Measurements from ENCODE around the gene CDYL2. TPM values are rescaled to one million over a fixed set of nuclear protein-coding genes. Genes with fewer than 3 reads are reported as not detected.

The CDYL2 gene
- polyA plus RNA-seq, 1 of the 3 experiments (the other 2 are of a cell fraction): 0.03 TPM

DNA sequence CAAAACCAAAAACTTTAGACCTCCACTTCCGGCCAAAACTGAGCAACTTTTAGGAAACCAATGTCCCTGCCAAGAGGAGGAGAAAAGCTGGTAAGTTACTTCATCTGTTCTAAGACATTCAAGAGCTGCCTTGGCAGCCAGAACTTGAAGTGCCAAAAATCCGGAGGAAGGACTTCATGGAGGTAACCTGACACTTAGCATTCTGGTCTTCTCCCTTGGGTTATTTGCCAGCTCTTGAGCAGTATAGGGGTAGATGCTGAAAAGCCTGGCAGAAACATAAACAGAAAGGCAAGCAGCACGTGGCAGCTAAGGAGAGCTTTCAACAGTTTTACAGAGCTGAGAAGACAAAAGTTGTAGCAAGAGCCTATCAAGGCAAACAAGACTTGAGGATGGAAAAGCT, 53.2 kb downstream of the CDYL2 start:
- Histone ChIP-seq H3K4me1 (ENCODE audit: control insufficient read depth in 1 of 2, insufficient read depth in 2 of 2, low read depth in 1 of 2, low read length in 1 of 2) (no peaks in the 10 kb centered on the region), H3K9ac (no peak overlapping the region), H3K79me2 (ENCODE audit: insufficient read depth) (no peaks in the 10 kb centered on the region), H3K27ac (ENCODE audit: low read depth in 2 of 2, low read length in 1 of 2) (no peak overlapping the region), H3K9me2 (no peaks in the 10 kb centered on the region), H3F3A (replicated peaks; ENCODE audit: insufficient read depth) (no peaks in the 10 kb centered on the region), H4K20me1 (ENCODE audit: insufficient read depth) (no peaks in the 10 kb centered on the region), H3K4me3 (ENCODE audit: low read depth in 2 of 2, low read length in 1 of 2) (no peak overlapping the region), H3K36me3 (replicated peaks in 1 of 2; ENCODE audit: control insufficient read depth in 1 of 2, insufficient read depth in 2 of 2, low read length in 1 of 2) (no peaks in the 10 kb centered on the region), H2AFZ (ENCODE audit: low read depth) (no peak overlapping the region), H3K9me3 (no peaks in the 10 kb centered on the region), H3K4me2 (0 out of 2 replicates have a peak overlapping the region, but pooled peaks have one; percentile 9), H3K27me3 (ENCODE audit: insufficient read depth) (no peaks in the 10 kb centered on the region)
- ChIA-PET CTCF (interaction anchor here (0.8 kb wide), 1 partner anchor 17 kb away, joined by 3 read pairs; no protein-coding TSS in a partner anchor), POLR2A (no interaction called here)
- DNase-seq: no peak
- 19% methylated on average over 3 of the region's 3 CpGs for WGBS (ENCODE audit: low lambda C conversion rate)
- TF ChIP-seq, protein P1, sequence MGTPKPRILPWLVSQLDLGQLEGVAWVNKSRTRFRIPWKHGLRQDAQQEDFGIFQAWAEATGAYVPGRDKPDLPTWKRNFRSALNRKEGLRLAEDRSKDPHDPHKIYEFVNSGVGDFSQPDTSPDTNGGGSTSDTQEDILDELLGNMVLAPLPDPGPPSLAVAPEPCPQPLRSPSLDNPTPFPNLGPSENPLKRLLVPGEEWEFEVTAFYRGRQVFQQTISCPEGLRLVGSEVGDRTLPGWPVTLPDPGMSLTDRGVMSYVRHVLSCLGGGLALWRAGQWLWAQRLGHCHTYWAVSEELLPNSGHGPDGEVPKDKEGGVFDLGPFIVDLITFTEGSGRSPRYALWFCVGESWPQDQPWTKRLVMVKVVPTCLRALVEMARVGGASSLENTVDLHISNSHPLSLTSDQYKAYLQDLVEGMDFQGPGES (IDR thresholded peaks at IDR 0.05; ENCODE audit: low read depth, low read length): no peak
- TF ChIP-seq CHD2 (IDR thresholded peaks at IDR 0.05; ENCODE audit: low read length, partially characterized antibody) (no peak), FOSL2 (IDR thresholded peaks at IDR 0.05; ENCODE audit: borderline replicate concordance, low read depth) (no peak), GABPA (IDR thresholded peaks at IDR 0.05; ENCODE audit: low read depth) (no peak), NFIC (IDR thresholded peaks at IDR 0.05; ENCODE audit: borderline replicate concordance) (no peak), TCF12 (IDR thresholded peaks at IDR 0.05) (no peak), ZBTB33 (IDR thresholded peaks at IDR 0.05; ENCODE audit: borderline replicate concordance, low read depth) (no peak), FOXM1 (IDR thresholded peaks at IDR 0.05; ENCODE audit: low read depth) (no peak), GATA2 (CRISPR knock-in tag; IDR thresholded peaks at IDR 0.05) (no peak), MEF2A (IDR thresholded peaks at IDR 0.05; ENCODE audit: borderline replicate concordance, low read depth) (no peak), CTCF (IDR thresholded peaks at IDR 0.05) (no peak)

- POLR2A ChIA-PET: no interaction called here
- Histone ChIP-seq H2AFZ (ENCODE audit: low read depth) (no peak overlapping the region), H3K36me3 (replicated peaks in 1 of 2; ENCODE audit: control insufficient read depth in 1 of 2, insufficient read depth in 2 of 2, low read length in 1 of 2) (no peaks in the 10 kb centered on the region), H3K79me2 (ENCODE audit: insufficient read depth) (no peaks in the 10 kb centered on the region), H3K4me2 (no peak overlapping the region), H3K4me3 (ENCODE audit: low read depth in 2 of 2, low read length in 1 of 2) (no peak overlapping the region), H3K9me2 (no peaks in the 10 kb centered on the region), H3K4me1 (ENCODE audit: control insufficient read depth in 1 of 2, insufficient read depth in 2 of 2, low read depth in 1 of 2, low read length in 1 of 2) (no peaks in the 10 kb centered on the region), H3K9ac (no peak overlapping the region), H3K27me3 (ENCODE audit: insufficient read depth) (no peaks in the 10 kb centered on the region), H3K9me3 (no peaks in the 10 kb centered on the region), H4K20me1 (ENCODE audit: insufficient read depth) (no peaks in the 10 kb centered on the region), H3K27ac (ENCODE audit: low read depth in 2 of 2, low read length in 1 of 2) (no peak overlapping the region), H3F3A (replicated peaks; ENCODE audit: insufficient read depth) (no peaks in the 10 kb centered on the region)
- CTCF ChIA-PET: no interaction called here
- WGBS (ENCODE audit: low lambda C conversion rate): 28% methylated on average over 4 of the region's 4 CpGs
- TF ChIP-seq RCOR1 (IDR thresholded peaks at IDR 0.05; ENCODE audit: low read length): no peak
- no peak for TF ChIP-seq GATA2 (CRISPR knock-in tag; IDR thresholded peaks at IDR 0.05)
- no peak for TF ChIP-seq MEF2A (IDR thresholded peaks at IDR 0.05; ENCODE audit: borderline replicate concordance, low read depth)
- TF ChIP-seq RAD21 (IDR thresholded peaks at IDR 0.05; ENCODE audit: low read length): no peak
- no peak for TF ChIP-seq JUND (IDR thresholded peaks at IDR 0.05)
- TF ChIP-seq FOSL2 (IDR thresholded peaks at IDR 0.05; ENCODE audit: borderline replicate concordance, low read depth): no peak
- no peak for DNase-seq
Measured at GRCh38 chr16:80746231-80746630, 58.2 kb downstream of the CDYL2 start.
